Stimulated activated CD8-positive, alpha-beta memory T cell treated with anti-CD3 and anti-CD28 coated beads, Interleukin-12 subunit alpha, Interleukin-12 subunit beta, amount 100 ng/mL, for 24 hours (primary cell): ENCODE data around the gene CACNA1H.
"Not testable (repeated sequence)": the region's sequence is repeated elsewhere in the genome, so short reads cannot be mapped to it uniquely, and the experiment has no call there.

ENCODE experiments used
- DNase-seq: peaks from one replicate; pipeline ENCODE4 v3.0.0-alpha.2; 2020; ENCODE audit errors: extremely low read depth

Gene CACNA1H

DNA sequence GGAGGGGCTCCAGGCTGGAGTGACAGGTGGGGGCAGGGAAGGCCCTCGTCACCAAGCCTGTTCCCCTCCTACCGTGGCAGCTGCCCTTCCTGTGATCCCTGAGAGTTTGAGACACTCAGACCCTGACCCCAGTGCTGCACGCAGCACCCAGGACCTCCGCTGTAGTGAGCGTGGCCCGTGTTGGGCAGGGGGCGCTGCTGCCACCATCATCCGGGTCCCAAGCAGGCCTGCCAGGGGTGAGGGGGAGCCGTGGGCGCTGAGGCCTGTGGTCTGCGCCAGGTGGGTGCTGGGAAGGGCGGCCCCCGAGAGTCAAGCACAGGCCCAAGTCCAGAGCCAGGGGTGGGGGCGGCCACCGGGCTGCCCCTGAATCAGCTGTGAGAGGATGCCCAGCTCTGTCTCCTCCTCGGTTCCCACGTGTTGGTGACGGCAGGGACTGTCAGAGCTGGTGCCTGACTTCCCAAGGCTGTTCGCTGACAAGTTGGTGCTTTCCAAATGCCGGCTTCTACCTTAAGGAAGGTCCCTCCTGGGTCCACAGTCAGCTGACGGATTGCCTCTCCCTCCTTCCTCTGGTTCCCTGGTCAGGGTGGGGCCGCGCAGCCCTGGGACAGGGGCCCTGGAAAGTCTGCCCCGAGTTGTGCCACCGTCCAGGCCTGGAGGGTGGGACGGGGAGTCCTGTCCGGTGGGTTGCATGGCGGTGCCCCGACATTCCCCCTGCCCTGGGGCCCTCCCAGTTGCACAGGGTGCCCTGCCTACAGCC lies 41.1 kb downstream of the CACNA1H start:
- DNase-seq = no peak

DNA sequence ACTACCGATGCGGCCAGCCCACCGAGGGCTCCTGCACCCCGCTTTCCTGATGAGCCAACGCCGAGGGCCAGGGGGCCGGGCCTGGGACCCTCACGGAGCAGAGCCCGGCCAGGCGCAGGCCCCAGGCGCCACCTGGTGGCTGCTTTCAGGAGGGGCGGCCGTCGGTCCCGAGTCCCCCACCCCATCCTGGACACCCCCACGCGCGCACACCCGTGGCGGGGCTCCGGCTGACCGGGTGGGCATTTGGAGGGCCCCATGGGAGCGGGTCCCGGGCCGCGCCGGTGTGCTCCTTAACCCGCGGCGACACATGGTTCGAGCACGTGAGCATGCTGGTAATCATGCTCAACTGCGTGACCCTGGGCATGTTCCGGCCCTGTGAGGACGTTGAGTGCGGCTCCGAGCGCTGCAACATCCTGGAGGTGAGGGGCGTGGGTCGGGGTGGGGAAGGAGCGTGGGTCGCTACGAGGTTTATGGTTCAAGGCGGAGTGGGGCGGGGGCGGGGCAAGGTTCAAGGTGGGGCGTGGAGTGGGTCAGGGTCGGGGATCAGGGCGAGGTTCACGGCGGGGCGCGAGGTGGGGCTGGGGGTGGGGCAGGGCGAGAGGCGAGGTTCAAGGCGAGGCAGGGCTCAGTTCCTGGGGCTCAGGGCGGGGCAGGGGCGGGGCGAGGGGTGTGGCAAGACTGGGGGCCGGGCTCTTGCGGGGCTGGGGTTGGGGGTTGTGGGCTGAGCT lies 41.9 kb downstream of the CACNA1H start:
- DNase-seq = no peak

DNA sequence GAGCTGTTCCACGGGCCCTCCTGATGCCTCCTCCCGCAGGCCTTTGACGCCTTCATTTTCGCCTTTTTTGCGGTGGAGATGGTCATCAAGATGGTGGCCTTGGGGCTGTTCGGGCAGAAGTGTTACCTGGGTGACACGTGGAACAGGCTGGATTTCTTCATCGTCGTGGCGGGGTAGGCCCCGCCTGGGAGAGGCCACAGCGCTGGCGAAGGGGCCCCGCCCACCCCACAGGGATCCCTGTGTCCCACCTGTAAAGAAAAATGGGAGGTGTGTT lies 42.4 kb downstream of the CACNA1H start:
- DNase-seq = no peak

DNA sequence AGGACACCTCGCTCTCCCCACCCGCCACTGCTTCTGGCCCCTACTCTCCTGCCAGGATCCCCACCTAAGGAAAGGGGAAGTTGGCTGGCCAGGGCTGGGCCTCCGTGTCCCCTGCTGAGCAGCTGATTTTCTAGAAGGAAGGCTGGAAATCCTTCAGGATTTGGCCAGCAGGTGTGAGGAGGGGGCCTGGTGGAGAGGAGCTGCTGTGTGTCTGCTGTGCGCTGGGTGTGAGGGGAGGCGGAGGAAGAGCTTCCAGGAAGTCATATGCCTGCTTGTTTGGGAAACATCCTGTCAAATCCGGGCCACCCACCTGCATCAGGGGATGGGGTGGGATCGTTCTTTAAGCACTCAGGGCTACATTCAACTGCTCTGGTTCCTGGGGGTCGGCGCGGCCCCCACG lies 43.6 kb downstream of the CACNA1H start:
- DNase-seq = no peak

DNA sequence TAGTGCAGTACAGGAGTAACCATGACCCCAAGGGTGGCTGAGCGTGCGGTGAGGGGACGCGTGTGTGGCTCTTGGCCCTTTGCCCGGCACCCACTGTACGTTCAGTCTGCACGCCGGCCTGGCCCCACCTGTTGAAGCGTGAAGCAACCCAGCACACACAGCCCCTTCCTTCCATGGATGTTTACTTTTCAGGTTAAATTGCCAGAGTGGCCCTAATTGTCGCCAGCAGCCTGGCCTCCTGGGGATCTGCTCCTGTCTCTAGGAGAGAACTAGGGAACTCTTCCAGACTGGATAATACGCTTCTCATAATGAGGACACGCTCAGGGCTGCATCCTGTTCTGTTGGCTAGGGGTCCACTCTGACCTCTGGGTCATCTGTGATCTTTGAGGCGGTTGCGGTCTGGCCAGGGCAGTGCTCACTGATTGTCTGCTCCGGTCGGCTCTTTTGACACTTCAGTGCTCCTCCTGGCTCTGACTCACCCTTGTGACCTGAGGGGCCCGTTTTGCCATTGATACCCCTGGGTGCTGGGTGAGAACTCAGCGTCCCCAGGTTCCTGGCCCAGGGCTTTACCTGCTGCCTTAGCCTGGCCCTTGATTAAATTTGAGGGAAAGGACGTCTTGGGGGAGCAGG lies 44.4 kb downstream of the CACNA1H start:
- no peak for DNase-seq

DNA sequence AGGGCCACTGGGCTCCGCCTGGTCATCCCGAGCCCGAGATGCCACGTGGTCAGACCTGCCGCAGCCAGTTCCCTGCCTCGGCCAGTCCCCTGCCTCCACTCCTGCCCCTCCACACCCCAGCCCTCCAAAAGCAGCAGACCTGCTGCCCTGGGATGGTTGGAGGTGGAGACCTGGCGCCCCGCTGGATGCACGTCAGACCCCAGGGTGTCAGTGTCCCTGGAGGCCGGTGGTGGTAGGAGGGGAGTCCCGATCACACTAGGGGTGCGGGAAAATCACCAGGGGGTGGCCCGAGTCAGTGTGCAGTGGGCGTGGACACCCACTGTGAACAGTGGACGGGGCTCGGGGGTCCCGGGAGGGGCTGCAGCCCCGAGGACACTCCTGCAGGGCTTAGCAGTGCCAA lies 45.3 kb downstream of the CACNA1H start:
- no peak for DNase-seq

DNA sequence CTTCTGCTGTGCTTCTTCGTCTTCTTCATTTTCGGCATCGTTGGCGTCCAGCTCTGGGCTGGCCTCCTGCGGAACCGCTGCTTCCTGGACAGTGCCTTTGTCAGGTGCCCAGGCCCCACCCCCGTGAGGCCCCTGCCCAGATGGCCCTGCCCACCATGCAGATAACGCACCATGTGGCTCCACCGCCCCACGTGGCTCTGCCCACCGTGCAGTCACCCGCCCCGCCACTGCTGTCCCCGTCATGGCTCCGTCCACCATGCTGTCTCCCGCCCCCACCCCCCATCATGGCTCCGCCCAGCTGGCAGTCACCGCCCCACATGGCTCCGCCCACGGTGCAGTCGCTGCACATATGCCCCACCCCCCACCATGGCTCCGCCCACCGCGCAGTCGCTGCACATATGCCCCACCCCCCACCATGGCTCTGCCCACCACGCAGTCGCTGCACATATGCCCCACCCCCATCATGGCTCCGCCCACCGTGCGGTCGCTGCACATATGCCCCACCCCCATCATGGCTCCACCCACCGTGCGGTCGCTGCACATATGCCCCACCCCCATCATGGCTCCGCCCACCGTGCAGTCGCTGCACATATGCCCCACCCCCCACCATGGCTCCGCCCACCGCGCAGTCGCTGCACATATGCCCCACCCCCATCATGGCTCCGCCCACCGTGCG lies 45.9 kb downstream of the CACNA1H start:
- not testable (repeated sequence) for DNase-seq

DNA sequence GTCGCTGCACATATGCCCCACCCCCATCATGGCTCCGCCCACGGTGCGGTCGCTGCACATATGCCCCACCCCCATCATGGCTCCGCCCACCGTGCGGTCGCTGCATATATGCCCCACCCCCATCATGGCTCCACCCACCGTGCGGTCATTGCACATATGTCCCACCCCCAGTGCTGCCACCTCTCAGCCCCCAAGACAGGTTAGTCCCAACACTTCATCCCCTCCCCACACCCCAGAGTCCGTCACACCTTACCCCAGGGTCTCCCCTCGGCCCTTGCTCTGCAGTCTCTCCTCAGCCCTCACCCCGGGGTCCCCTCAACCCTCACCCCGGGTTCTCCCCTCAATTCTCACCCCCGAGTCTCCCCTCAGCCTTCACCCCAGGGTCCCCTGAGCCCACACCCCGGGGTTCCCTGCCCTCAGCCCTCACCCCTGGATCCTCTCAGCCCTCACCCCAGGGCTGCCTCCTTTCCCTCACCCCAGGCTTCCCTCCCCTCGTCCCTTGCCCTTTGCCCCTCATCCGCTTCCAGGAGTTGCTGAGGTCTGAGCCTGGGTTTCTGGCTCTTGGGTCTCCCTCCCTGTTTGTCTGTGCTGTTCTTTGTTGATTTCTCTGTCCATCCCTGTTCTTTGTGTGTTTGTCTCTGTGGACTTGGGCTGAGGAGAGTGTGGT lies 46.6 kb downstream of the CACNA1H start:
- DNase-seq = no peak

DNA sequence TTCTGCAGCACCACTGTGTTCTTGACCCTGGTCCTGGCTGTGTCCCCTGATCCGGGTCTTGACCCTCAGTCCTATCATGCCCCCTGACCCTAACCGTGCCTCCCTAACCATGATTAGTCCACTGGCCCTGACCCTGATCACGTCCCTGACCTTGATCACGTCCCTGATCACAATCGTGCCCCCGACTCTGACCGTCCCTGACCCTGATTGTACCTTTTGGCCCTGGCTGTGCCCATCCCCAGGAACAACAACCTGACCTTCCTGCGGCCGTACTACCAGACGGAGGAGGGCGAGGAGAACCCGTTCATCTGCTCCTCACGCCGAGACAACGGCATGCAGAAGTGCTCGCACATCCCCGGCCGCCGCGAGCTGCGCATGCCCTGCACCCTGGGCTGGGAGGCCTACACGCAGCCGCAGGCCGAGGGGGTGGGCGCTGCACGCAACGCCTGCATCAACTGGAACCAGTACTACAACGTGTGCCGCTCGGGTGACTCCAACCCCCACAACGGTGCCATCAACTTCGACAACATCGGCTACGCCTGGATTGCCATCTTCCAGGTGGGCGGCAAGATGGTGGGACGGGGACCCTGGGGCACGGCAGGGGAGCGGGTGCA lies 47.2 kb downstream of the CACNA1H start:
- DNase-seq = no peak

DNA sequence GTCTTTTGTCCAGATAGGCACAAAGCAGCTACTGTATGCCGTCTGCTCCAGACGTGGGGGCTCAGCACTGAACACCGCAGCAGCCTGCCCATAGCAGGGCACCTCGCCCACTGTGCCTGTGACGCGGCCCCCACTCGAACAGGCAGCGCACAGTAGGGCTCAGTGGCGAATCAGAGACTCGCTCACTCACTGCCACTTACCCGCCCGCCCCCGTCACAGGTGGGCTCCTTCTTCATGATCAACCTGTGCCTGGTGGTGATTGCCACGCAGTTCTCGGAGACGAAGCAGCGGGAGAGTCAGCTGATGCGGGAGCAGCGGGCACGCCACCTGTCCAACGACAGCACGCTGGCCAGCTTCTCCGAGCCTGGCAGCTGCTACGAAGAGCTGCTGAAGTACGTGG lies 48.5 kb downstream of the CACNA1H start:
- DNase-seq = no peak

DNA sequence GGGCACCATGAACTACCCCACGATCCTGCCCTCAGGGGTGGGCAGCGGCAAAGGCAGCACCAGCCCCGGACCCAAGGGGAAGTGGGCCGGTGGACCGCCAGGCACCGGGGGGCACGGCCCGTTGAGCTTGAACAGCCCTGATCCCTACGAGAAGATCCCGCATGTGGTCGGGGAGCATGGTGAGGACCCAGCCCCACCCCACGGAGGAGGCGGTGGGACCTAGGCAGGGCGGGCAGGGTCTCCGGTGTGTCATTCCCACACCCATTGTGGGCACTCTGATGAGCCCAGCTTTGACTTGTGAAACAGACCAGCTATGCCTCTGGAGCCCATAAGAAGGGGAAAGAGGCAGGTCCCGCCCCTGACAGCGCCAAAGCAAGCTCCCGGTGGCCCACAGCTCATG lies 49.4 kb downstream of the CACNA1H start:
- DNase-seq = no peak

DNA sequence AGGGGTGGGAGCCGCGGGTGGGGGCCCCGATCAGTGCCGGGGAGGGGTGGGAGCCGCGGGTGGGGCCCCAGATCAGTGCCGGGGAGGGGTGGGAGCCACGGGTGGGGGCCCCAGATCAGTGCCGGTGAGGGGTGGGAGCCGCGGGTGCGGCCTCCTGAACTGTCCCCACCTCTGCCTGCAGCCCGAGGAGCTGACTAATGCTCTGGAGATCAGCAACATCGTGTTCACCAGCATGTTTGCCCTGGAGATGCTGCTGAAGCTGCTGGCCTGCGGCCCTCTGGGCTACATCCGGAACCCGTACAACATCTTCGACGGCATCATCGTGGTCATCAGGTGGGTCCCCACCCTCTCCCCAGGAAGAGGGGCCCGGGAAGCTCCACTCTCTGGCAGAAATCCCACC lies 52.0 kb downstream of the CACNA1H start:
- no peak for DNase-seq

DNA sequence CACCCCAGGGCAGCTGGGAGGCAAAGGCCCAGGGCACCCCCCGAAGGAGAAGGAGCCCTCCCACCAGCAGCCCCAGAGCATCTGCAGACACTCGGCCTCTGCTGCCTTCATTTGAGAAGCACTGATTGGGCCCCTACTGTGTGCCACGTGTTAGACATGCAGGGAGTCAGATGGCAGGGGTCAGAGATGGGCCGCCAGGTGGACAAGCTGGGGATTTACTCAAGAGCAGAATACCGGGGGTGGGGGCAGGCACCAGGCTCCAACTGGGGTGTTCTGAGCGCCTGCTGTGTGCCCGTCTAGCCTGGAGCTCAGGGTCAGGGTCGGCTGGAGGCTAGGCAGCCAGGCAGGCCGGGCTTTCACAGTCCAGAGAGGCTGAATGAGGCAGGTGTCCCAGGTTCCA lies 53.4 kb downstream of the CACNA1H start:
- DNase-seq = no peak

DNA sequence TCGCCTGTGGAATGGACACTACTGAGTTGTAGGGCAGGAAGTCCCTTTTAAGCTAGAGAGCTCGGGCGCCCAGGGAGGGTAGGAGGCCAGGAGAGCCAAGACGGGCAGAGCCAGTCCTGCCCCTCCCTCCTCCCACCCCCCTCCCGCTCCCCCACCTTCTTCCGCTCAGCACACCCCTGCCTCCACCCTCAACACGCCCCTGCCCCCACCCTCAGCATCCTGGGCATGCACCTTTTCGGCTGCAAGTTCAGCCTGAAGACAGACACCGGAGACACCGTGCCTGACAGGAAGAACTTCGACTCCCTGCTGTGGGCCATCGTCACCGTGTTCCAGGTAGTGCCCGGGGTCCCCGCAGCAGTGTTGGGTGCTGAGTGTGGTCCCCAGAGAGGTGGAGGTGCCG lies 53.9 kb downstream of the CACNA1H start:
- DNase-seq = no peak

DNA sequence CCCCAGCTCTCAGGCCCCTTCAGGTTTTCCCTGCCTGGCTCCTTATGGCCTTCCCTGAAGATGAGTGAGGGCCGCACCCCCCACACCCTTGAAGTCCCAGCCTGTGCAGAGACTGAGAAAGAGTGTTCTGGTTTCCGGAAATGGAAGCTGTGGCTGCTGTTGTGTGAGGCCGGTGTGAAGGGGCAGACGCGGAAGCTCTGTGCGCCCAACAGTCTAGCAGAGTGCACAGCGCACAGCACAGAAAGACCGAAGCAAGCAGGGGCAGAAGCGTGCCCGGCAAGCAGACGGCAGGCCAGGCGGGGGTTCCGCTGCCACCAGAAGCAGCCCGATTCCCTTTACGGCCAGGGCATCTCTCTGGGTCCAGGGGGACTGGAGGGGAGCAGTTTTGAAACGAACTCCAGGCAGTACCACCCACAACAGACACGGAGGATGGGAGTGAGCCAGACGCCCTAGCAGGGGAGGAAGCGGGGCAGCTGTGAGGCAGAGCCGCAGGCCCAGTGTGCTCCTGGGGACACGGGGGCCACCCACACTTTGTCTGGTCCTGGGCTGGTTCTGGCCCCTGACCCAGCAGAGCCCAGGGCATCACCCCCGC lies 55.4 kb downstream of the CACNA1H start:
- no peak for DNase-seq

DNA sequence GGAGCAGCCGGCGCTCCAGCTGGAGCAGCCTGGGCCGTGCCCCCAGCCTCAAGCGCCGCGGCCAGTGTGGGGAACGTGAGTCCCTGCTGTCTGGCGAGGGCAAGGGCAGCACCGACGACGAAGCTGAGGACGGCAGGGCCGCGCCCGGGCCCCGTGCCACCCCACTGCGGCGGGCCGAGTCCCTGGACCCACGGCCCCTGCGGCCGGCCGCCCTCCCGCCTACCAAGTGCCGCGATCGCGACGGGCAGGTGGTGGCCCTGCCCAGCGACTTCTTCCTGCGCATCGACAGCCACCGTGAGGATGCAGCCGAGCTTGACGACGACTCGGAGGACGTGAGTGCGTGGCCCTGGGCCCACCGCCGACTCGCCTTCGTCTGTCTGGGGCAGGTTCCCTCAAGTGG lies 56.2 kb downstream of the CACNA1H start:
- no peak for DNase-seq

DNA sequence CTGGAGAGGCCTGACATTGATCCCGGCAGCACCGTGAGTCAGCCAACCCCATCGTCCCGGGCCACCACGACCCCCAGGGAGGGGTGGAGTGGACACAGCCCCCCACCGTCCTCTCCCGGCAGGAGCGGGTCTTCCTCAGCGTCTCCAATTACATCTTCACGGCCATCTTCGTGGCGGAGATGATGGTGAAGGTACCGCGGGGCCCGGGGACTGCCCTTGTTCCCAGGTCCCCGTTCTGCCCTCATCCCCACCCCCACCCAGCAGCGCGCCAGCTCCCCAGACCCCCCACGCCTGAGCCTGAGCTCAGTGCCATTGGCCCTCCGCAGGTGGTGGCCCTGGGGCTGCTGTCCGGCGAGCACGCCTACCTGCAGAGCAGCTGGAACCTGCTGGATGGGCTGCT lies 57.6 kb downstream of the CACNA1H start:
- DNase-seq = no peak

DNA sequence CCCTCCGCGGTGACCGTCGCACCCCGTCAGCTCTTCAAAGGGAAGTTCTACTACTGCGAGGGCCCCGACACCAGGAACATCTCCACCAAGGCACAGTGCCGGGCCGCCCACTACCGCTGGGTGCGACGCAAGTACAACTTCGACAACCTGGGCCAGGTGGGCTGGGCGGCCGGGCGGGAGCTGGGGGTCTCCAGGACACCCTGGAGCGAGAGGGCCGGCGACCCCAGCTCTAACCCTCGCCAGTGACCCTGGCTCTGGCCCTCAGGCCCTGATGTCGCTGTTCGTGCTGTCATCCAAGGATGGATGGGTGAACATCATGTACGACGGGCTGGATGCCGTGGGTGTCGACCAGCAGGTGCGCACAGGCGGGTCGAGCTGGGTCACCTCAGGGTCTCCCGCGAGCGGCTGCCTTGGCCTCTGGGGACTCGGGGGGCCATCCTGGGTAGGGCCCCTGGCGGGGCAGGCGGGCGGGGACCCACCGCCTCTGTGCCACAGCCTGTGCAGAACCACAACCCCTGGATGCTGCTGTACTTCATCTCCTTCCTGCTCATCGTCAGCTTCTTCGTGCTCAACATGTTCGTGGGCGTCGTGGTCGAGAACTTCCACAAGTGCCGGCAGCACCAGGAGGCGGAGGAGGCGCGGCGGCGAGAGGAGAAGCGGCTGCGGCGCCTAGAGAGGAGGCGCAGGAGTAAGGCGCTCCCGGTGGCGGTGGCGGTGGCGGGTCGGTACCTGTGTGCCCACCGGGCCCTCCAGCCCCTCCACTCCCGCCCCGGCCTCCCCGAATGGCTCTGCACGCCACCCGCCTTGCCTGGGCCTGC lies 58.8 kb downstream of the CACNA1H start:
- no peak for DNase-seq

DNA sequence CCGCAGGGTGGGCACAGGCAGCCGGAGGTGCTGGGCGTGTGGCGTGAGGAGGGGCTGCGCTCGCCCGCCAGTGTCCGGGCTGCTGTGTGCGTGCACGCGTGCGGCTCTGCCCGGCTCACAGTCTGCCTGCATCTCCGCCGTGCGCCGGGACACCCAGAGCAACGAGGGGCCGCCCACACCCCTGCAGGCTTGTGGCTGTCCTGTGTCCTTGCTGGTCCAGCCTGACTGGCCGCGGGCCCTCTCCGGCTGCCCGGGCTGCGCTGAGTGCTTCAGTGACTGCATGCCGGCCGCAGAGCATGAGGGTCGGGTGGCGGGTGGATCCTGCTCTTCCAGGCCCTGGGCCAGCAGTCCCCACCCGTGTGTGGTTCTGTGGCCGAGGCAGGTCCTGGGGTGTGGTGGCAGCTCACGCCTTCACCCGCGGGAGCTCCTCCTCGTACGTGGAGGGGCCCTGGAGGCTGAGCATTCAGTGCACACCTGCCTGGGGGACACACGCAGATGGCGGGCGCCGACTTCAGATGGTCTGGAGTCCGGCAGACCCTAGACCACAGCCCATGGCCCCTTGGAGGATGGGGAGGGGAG lies 59.8 kb downstream of the CACNA1H start:
- no peak for DNase-seq

DNA sequence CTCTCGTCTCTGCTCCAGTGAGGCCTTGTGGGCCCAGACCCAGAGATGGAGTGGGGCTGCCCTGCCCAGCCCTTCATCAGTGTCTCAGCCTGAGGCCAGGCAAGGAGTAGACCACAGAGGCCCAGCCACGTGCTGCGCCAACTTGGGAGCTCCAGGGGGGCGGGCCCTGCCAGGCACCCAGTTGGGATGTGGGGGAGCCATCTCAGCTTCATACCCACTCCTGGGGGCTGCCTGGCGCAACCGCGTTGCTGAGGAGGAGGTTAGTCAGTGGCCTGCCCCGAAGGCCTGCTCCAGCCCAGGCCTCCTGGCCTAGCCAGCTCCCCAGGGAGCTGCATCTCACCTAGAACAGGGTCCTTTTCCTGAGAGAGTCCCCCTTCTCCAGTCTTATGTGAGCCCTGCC lies 60.3 kb downstream of the CACNA1H start:
- DNase-seq = no peak
